NCI-H2107 treated with DMSO at 0.1 percent for 48 hours (cell line): ENCODE results near the gene LTBP4.
A peak's percentile ranks its signal among the peaks of the same experiment; 100 is the strongest.

Source experiments
- DNase-seq: peaks from one replicate; lab custom pipeline; 2025; ENCODE audit not compliant: unreplicated experiment; lab: John Stamatoyannopoulos, UW

Gene LTBP4

DNA sequence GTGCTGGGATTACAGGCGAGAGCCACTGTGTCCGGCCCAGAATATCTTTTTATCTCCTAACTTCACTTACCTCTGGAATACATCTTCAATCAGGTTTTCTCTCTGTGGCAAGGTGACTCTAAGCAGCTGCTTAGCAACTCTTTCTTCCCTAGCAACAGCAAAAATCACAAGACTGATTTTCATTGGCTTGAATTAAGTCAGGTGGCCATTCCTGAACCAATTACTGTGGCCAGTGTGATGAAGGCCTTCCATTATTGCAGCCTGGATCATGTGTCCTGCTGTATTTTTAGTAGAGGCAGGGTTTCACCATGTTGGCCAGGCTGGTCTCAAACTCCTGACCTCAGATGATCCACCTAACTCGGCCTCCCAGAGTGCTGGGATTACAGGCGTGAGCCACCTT lies 9.0 kb upstream of the LTBP4 start:
- no peak for DNase-seq

DNA sequence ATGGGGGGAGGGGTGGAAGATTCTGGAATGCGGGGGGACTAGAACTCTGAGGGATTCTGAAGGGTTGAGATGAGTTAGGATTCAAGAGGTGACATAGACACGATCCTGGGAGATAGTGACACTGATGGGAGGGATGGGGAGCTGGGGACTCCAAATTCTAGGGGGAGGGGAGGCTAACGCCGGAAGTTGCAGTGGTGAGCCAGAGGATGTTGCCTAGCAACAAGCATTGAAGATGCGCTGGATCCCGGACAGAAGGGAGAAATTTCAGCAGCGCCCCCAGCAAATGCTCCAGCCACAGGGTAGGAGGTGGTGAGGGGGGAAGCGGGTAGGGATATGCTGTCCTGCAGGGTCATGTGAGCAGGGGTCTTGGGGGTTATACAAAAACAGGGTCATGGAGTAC lies 6.9 kb upstream of the LTBP4 start:
- DNase-seq = no peak

DNA sequence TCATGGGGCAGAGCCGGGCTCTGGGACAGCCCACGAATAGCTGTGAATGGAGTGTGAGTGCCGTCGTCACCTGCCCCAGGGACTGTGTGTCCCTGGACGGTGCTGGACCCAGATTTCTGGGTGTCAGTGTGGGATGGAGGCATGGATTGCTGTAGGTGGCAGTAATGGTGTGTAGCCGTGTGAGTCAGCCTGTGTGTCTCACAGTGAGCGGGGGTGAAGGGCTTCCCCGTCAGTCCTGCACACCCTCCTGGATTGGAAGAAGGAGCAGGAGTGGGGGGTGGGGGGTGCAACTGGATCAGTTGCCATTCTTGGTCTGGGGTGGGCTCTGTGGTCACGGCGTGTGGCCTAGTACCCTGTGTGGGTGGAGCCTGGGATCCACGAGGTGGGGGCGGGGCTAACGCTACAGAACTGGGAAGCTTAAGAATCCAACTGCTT lies 6.5 kb upstream of the LTBP4 start:
- DNase-seq = no peak

DNA sequence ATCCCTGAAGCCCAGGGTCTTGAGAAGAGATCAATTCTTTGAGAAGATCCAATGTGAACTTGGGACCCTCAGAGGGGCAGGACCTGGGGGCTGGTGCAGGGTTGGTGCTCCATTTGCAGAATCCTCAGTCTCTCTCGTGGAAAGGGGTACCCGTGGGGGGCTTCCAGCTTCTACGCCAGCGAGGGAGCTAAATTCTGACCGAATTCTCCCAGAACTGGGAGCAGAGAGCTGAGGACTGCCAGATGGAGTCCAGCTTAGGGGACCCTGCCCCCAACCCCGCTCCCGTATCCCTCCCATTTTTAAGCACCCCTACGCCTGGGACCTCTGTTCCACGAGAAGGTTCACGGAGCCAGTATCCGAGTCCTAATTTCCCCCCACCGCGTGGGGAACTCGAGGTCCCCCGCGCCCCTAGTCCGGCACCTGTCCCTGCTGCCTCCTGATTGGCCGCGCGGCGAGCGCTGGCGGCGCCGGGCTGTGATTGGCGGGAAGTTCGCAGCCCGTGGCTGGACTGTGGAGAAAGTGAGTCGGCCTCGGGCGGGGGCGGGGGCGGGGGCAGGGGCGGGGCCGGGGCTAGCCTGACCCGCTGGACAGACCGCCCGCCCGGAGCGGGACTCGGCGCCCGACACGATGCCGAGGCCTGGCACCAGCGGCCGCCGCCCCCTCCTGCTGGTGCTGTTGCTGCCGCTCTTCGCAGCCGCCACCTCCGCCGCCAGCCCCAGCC lies 4.4 kb upstream of the LTBP4 start:
- no peak for DNase-seq

DNA sequence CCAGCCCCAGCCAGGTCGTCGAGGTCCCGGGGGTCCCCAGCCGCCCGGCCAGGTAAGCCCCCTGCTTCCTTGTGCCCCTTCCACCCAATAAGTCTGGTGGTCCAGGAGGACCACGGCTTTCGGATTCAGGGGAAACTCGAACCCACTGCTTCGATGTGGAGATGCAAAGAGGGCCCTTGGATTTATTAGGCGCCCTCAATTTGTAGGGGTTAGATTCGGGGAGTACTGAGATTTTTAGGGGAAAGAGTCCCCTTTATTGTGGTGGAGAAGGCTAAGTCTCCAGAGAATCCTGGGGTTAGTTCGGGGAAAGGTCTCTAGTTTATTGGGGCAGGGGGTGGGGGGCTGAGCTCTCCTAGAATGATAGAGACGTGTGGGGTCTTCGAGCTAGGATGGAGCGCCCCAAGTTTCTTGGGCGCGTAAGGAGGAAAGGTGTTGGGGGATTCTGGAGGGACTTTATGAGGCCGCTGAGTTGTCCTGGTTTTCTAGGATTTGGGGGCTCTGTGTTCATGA lies 3.8 kb upstream of the LTBP4 start:
- no peak for DNase-seq

DNA sequence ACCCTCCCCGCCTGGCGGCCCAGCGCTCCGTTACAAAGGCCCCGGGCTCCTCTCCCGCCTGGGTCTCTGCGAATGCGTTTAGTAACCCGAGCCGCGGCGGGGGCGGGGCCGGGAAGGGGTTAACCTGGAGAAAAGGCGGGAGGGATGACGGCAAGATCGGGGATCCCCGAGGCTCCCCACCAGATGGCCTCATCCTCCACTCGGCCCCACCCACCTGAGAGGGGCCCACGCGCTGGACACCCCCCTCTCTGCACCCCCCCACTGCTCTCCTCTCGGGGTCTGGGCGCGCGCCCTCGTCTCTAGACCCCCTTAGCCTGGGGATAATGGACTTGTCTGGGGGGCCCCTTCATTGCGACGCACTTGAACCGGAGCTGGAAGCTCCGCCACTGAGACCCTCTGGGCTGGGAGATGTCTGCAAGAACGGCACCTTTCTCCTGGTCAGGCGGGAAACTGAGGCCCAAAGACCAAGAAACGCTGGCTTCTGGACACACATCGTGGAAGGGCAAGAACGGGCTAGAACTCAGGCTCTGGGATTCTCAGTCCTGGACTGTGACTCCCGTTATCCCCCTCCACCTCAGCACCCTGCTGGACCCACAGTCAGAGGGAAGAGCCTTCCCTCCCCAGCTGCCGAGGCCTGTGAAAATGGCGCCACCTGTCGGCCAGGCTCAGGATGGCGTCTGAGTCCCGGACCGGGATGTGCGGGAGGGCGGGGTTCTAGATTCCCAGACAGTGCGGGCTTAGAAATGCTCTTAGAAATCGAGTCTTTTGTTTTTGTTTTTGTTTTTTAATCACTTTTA lies 2.9 kb upstream of the LTBP4 start:
- DNase-seq = peak; percentile 35

DNA sequence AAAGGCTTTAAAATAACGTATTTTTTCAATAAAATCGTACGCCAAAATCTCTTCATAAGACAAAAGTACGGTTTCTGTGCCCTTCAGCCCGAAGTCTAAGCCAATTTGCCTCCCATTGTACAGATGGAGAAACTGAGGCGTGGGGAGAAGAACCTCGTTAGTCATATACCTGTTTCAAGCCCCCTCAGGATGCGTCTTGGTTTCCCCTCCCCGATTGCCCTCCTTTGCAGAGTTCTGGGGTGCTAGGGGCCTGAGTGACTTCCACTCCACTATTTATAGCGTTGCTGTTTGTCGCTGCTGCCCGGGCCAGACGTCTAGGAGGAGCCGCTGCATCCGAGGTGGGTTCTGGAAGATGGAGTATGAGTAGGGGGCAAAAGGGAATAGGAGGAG lies 2.3 kb upstream of the LTBP4 start:
- no peak for DNase-seq

DNA sequence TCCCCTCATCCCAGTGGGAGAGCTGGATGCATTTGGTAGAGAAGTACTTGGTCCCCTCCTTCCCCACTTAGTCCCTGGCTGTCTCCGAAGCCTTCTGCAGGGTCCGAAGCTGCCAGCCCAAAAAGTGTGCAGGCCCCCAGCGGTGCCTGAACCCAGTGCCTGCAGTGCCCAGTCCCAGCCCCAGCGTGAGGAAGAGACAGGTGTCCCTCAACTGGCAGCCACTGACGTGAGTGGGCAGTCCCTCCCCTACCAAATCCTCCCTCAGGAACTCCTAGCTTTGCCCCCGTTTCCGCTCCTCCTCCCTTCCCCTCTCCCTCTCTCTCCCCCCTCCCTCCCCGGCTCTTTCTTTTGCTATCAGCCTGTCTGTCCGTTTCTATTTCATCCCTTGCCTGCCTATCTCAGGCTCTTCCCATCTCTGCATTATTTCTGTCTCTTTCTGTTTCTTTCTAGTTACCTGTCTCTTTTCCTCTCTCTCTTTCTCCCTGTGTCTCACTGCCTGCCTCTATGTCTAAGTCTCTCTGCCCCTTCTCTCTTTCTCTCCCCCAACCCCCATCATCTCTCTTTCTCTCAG lies 1.8 kb upstream of the LTBP4 start:
- no peak for DNase-seq

DNA sequence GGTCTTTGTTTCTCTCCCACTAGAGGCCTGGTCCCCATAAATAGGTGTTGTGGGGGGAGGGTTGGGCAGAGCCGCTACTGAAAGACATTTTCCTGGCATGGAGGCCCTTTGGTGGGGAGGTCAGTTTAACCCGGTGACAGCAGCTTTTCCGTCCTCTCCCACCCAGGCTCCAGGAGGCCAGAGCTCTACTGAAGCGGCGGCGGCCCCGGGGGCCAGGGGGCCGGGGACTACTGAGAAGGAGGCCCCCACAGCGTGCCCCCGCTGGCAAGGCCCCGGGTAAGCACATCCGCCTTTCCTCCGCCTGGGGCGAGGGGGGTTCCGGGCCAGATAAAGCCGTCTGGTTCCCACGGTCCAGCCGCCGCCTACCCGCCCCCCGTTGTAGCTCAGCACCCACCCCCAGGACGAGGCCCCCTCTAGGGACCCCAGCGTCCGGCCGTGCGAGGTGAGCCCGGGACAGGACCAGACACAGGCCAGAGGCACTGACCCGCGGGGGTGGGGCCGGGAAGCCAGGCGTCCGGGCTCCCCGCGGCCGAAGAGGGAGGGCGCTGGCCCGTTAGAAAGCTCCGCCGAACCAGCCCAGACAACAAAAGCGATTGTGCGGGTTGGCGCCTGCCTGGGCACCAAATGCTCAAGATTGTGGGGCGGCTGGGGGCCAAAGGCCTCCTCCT lies 1.1 kb upstream of the LTBP4 start:
- no peak for DNase-seq

DNA sequence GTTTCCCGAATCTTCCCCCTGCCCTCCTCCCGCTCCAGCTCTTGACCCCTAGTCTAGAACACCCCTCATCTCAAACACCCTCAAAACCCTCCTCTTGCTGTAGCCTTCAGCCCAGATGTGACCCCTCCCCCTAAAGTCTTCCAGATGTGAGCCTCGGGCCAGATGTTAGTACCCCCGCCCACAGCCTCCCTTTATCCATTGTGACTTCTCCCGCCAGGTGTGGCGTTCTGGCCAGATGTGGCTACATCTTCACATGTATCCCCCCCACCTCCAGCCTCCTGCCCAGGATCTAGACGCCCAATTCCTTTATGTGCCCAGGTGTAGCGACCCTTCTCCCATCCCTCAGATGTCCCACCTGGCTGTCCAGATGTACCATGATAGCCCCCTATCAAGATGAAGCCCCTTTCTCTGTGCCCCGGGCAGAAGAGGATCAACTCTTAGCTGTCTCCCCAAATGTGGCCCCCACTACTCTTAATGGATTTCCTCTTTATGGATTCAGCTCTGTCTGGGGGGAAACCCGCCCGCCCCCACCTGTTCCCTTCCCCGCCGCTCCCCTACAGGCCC lies 517 bp upstream of the LTBP4 start:
- no peak for DNase-seq

DNA sequence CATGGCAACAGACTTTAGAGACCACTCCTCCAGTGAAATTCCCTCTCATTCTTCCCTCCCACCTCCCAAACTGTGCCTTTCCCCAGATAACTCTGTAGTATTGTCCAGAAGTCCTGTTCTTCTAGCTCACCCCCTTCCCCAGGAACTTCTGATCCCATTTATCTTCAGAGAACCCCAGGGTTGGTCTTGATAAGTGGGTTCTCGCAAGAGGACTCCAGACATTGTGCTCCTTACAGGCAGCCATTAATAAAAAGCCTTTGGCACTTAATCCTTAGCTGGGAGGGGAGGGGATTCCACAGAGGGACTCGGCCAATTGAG lies 1.9 kb downstream of the LTBP4 start:
- DNase-seq = no peak

DNA sequence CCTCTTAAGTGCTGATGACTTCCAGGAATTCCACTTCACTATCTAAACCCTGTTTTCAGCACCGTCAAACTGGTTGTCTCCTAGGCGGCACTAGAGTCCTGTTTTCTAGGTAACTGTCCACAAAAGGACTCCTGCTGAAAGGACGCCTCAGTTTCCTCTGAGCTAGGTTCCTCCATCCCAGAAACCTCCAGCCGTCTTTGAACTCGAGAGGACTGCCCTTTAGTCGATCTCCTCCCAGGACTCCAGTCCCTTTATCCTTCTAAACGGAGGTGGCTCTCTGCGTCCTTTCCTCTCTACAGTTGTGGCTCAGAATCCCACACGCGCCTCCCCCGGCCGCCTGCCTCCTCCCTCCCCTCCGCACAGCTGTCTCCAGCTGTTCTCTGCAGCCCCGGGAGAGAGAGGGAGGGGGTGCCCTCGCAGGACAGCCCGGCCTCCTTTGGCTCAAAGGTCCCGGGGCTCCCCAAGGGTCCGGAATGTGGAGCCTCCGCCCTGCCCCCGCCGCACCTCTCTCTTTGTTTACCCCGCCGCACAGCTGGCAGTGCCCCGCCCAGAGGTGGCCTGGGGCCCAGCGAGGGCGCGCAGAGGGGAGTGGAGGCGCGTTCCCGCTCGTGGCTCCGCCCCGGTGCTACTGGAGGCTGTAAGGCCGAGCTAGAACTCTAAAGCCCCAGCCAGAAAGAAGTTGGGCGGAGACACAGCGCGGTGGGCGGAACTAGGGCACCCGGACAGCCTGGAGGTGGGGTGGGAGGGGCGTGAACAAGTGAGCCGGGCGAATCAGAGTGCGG lies 2.4 kb downstream of the LTBP4 start:
- DNase-seq = peak; percentile 52

DNA sequence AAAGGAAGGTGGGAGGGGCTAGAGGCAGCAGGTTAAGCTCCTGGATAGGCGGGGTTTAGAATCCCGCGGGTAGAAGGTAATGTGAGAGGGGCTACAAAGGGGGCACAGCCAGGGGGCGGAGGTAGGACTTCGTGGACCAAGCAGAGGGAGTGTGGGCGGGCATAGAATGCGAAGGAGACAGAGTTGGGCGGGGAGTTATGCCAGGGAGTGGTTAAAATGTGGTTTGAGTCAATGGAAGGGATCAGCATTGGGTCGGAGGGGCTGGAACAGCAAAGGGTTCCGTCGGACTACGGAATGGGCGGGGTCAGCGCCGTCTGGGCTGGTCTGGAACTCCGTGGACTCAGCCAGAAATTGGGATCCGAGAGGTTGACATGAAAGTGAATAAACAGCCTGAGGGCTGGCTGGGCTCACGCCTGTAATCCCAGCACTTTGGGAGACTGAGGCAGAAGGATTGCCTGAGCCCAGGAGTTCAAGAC lies 3.0 kb downstream of the LTBP4 start:
- no peak for DNase-seq

DNA sequence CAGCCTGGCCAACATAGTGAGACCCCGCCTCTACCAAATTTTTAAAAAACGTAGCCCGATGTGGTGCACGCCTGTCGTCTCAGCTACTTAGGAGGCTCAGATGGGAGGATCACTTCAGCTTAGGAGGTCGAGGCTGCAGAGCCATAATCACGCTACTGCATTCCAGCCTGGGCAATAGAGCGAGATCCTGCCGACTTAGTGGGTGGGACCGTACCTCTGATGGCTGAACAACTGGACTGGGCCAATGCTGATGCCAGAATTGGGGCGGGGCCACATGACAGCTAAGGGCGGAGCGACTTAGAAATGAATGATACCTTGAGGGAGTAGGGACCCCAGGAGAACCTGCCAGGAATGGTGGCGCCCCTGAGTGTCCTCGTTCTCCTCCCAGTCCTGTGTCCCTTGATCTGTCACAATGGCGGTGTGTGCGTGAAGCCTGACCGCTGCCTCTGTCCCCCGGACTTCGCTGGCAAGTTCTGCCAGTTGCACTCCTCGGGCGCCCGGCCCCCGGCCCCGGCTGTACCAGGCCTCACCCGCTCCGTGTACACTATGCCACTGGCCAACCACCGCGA lies 3.6 kb downstream of the LTBP4 start:
- no peak for DNase-seq

DNA sequence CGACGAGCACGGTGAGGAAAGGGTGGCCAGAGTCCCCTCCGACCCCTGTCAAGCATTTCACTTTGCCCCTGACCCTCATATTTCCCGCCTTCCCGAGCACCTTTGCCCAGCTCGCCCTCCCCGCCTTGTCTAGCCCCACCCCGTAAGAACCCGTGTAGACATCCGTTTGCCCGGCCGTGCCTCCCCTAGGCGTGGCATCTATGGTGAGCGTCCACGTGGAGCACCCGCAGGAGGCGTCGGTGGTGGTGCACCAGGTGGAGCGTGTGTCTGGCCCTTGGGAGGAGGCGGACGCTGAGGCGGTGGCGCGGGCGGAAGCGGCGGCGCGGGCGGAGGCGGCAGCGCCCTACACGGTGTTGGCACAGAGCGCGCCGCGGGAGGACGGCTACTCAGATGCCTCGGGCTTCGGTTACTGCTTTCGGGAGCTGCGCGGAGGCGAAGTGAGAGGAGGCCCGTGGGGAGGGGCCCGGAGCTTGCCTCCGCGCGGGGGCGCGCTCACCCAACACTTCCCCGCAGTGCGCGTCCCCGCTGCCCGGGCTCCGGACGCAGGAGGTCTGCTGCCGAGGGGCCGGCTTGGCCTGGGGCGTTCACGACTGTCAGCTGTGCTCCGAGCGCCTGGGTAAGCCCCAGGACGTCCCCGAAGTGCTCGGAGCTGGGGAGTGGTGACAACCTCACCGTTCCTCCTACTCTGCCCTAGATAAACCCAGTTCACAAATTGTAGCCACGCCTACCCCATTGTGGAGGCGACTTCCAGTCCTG lies 4.2 kb downstream of the LTBP4 start:
- peak; percentile 20 for DNase-seq

DNA sequence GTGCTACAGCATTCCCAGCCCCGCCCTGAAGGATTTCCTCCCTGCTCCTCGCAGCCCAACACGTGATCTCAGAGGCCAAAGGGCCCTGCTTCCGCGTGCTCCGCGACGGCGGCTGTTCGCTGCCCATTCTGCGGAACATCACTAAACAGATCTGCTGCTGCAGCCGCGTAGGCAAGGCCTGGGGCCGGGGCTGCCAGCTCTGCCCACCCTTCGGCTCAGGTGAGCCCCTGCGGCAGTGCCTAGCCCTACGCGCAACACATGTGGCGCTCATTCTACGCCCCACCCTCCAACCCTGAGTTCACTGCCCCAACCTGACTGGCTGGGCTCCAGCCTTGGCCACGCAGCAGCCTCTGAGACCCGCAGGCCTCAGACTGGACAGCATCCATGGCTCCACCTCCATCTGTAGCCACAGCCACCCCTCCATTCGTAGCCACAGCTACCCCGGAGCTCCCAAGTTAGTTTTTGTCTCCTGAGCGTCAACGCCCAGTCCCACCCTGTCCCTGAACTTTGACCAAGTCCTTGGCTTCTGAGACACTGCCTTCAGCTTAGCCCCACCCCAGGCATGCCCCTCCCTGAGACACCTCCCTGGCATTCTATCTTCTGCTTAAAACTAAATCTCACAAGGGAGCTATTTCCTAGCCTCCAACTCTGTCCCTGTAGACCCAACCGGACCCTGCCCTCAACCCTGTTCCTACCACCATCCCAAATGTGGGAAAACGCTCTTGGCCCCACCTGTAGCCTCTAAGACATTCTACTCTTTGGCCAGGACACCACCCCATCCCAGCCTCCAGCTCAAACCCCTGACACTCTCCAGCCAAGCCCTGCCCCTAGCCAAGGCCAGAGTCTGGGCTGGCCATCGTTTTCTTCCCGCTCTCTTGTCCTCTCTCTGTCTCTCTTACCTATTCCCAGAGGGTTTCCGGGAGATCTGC lies 6.4 kb downstream of the LTBP4 start:
- no peak for DNase-seq

DNA sequence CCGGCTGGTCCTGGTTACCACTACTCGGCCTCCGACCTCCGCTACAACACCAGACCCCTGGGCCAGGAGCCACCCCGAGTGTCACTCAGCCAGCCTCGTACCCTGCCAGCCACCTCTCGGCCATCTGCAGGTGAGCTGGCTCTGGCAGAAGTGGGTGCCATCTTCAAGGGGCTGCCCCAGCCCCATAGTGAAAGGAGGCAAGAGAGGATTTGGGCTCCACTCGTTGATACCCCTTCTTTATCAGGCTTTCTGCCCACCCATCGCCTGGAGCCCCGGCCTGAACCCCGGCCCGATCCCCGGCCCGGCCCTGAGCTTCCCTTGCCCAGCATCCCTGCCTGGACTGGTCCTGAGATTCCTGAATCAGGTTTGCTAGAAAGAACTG lies 7.1 kb downstream of the LTBP4 start:
- no peak for DNase-seq

DNA sequence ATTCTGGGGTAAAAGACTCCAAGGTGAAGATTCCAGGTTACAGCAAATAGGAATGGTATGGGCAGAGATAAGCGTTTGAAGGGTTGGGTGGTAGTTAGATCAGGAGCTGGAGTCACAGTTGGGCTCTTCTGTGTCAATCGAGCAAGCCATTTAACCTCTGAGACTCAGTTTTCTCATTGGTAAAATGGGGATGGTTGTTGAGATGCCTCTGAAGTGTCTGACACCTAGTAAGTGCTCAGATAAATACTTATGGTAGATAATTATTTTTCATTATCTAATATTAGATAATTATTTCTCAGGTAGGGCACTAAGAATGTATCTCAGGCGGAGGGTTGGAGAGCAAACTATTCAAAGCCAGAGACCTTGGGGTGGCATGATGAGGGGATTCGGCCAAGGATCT lies 7.8 kb downstream of the LTBP4 start:
- DNase-seq = no peak
